Measurements from ENCODE around the gene CPSF4L. TPM values are rescaled to one million over a fixed set of nuclear protein-coding genes. Genes with fewer than 3 reads are reported as not detected.

The CPSF4L gene
- total RNA-seq, 1 donor from 2014 or later: not detected

DNA sequence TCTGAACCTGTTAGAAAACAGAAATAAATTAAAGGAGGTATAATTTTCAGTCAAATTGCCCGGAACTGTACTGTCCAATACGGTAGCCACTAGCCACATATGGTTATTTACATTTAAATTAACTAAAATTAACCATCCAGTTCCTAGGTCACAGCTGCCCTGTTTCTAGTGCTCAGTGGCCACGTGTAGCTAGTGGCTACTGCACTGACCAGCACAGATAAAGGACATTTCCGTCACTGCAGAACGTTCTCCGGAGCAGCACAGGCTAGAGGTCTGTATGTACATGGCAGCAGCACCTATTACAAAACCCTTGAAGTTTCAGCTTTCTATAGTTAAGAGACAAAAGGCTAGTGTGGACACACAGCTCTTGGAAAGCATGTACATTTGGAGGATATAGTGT is 33.7 kb downstream of the CPSF4L start:
- intact Hi-C loops (cut with DNase I): no loop called here

DNA sequence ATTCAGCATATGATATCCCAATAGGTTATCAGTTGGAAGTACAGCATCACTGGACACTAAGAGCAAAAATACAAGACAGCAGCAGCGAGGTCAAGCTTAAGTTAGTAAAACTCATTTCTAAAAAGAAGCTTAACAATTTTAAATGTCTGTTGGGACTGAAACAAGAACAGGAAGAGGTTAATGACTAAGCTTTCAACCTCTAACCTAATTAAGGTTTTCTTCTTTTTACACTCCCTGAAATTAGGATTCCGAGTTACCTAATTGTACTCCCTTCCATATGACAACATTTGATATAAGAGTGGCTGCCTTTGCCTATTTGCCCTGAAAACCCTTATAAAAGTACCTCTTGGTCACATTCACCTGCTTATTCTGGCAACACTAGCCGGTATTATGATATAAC is 34.3 kb downstream of the CPSF4L start:
- Histone ChIP-seq H3K36me3 (peaks cover 9% of the 10 kb centered on the region), H3K4me1 (peaks cover 49% of the 10 kb centered on the region), H3K27me3 (ENCODE audit: low read depth) (no peaks in the 10 kb centered on the region), H3K9me3 (no peaks in the 10 kb centered on the region), H3K27ac (no peak overlapping the region), H3K4me3 (peak overlapping the region; percentile 9)
- no peak for DNase-seq
- intact Hi-C loops (cut with DNase I): no loop called here
- no peak for TF ChIP-seq CTCF (IDR thresholded peaks at IDR 0.05)
- ATAC-seq: no peak

More for the DNA sequence above, 33.7 kb downstream of the CPSF4L start:
- ATAC-seq (no peak), DNase-seq (no peak)
- Histone ChIP-seq H3K9me3 (no peaks in the 10 kb centered on the region), H3K4me3 (no peak overlapping the region), H3K27me3 (ENCODE audit: low read depth) (no peaks in the 10 kb centered on the region), H3K36me3 (peaks cover 9% of the 10 kb centered on the region), H3K27ac (no peak overlapping the region), H3K4me1 (peaks cover 49% of the 10 kb centered on the region)
- no peak for TF ChIP-seq CTCF (IDR thresholded peaks at IDR 0.05)

DNA sequence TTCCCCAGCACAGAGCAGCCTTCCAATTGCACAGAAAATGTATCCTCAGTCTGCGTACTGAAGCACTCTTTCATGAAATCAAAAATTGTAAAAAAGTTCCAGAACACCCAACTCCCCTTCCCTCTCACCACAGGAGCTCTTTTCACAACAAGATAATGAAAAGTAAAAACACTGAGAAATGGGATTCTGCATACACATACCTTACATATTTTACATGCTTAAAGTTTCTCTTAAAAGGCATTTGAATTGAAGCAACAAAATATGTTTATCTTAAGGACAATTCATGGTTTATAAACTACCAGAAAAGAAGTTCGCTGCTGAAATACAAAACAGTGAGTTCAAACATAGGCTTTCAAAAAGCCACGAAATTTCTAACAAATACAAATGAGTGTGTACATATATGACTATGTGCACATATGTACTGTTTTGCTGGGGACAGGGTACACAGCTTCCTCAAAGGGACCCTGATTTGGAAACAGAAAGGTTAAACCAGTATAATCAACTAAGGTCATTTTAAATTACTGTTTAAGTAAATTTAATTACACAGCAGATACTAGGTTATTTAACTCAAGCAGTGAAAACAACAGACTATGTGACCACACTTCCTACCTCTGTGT is 35.0 kb downstream of the CPSF4L start:
- ATAC-seq: no peak
- Histone ChIP-seq H3K27ac (no peak overlapping the region), H3K4me1 (peaks cover 49% of the 10 kb centered on the region)

GRCh38 chr17:73224663-73225305 is 36.9 kb downstream of the CPSF4L start:
- Histone ChIP-seq H3K9me3 (no peaks in the 10 kb centered on the region), H3K36me3 (peaks cover 9% of the 10 kb centered on the region), H3K4me1 (peaks cover 34% of the 10 kb centered on the region), H3K27ac (no peak overlapping the region), H3K27me3 (ENCODE audit: low read depth) (no peaks in the 10 kb centered on the region), H3K4me3 (no peak overlapping the region)
- intact Hi-C loops (cut with DNase I): no loop called here
- ATAC-seq (no peak), DNase-seq (no peak)
- TF ChIP-seq CTCF (IDR thresholded peaks at IDR 0.05): no peak

More for the DNA sequence above, 35.0 kb downstream of the CPSF4L start:
- H3K9me3 ChIP-seq: no peaks in the 10 kb centered on the region
- no peak overlapping the region for H3K4me3 ChIP-seq
- no peak for TF ChIP-seq CTCF (IDR thresholded peaks at IDR 0.05)
- H3K27me3 ChIP-seq (ENCODE audit: low read depth): no peaks in the 10 kb centered on the region
- intact Hi-C loops (cut with DNase I): no loop called here
- DNase-seq: no peak
- H3K36me3 ChIP-seq: peaks cover 9% of the 10 kb centered on the region

- no peak for DNase-seq
- TF ChIP-seq CTCF (IDR thresholded peaks at IDR 0.05): no peak
These were observed 37.4 kb downstream of the CPSF4L start for GRCh38 chr17:73224237-73224636.

More at GRCh38 chr17:73224237-73224636, 37.4 kb downstream of the CPSF4L start:
- intact Hi-C loops (cut with DNase I): no loop called here
- Histone ChIP-seq H3K4me3 (no peak overlapping the region), H3K27me3 (ENCODE audit: low read depth) (no peaks in the 10 kb centered on the region), H3K27ac (no peak overlapping the region), H3K36me3 (peaks cover 9% of the 10 kb centered on the region), H3K4me1 (peaks cover 32% of the 10 kb centered on the region), H3K9me3 (no peaks in the 10 kb centered on the region)
- no peak for ATAC-seq

All from lower lobe of right lung (tissue), 2 donors.